Skeletal muscle tissue (tissue), 4 donors: ENCODE measurements around the gene TNFAIP6. TPM values are rescaled to one million over a fixed set of nuclear protein-coding genes. Genes with fewer than 3 reads are reported as not detected.
"Not testable (repeated sequence)": the region's sequence is repeated elsewhere in the genome, so short reads cannot be mapped to it uniquely, and the experiment has no call there.

Experiments
- H3K27ac ChIP-seq: one replicate; pipeline ENCODE4 v1.7.0; 2013; ENCODE audit warnings: mild to moderate bottlenecking, low read depth, low read length, inconsistent platforms
- H3K27me3 ChIP-seq, 3 donors: one replicate each; pipeline ENCODE4 v1.7.0; 2013; ENCODE audit warnings: low read length in 3 of 3; ENCODE audit not compliant: control insufficient read depth in 3 of 3, insufficient read depth in 3 of 3
- H3K36me3 ChIP-seq, 3 donors: one replicate each; pipeline ENCODE4 v1.7.0; 2013; ENCODE audit warnings: low read length in 3 of 3; ENCODE audit not compliant: control insufficient read depth in 3 of 3, insufficient read depth in 3 of 3
- H3K4me1 ChIP-seq, 3 donors: one replicate each; pipeline ENCODE4 v1.7.0; 2013; ENCODE audit warnings: low read length in 3 of 3, mild to moderate bottlenecking in 3 of 3; ENCODE audit not compliant: control insufficient read depth in 3 of 3, insufficient read depth in 3 of 3
- H3K4me3 ChIP-seq, 3 donors: one replicate each; pipeline ENCODE4 v1.7.0; 2013; ENCODE audit warnings: low read length in 3 of 3
- H3K9ac ChIP-seq, 3 donors: one replicate each; pipeline ENCODE4 v1.7.0; 2013; ENCODE audit warnings: low read length in 3 of 3, mild to moderate bottlenecking in 3 of 3, moderate library complexity in 2 of 3, low read depth in 1 of 3
- H3K9me3 ChIP-seq, 3 donors: one replicate each; pipeline ENCODE4 v1.7.0; 2013; ENCODE audit warnings: low read length in 3 of 3; ENCODE audit not compliant: control insufficient read depth in 3 of 3
- total RNA-seq: library from RNA; depleted of rRNA; stranded (reverse); fragments of >200 nt; gene quantifications from one replicate; pipeline ENCODE4 v1.2.3, GENCODE V29; 2014
- donor health status: Osteomylitis.

The TNFAIP6 gene
- 13.0 TPM for total RNA-seq

DNA sequence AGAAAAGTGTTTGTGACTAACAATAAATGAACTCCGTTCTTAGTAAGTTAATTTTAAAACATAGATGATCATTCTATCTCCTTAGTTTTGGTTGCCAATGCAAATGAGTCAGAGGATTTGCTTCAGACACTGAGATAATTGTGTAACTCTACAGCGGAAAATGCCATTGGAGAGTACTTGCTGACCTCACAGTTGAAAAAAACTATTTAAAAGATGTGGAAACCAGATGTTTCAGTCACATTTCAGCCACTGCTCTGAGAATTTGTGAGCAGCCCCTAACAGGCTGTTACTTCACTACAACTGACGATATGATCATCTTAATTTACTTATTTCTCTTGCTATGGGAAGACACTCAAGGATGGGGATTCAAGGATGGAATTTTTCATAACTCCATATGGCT, at the start of gene TNFAIP6:
Gene TNFAIP6, plus strand, starts transcription at position 234 of the 400 bp plus-strand sequence. Its CDS starts 75 bp downstream, at position 309.
- no peaks in the 10 kb centered on the region for H3K36me3 ChIP-seq
- H3K27me3 ChIP-seq: no peaks in the 10 kb centered on the region
- no peaks in the 10 kb centered on the region for H3K4me1 ChIP-seq
- H3K9me3 ChIP-seq: no peaks in the 10 kb centered on the region
- H3K4me3 ChIP-seq: no peak within 1 kb of the TSS
- no peak within 1 kb of the TSS for H3K27ac ChIP-seq
- no peak within 1 kb of the TSS for H3K9ac ChIP-seq

GRCh38 chr2:151310313-151310712, 47.1 kb upstream of the TNFAIP6 start:
- not testable (repeated sequence) for H3K9ac ChIP-seq, H3K27me3 ChIP-seq, H3K27ac ChIP-seq, H3K4me1 ChIP-seq, H3K9me3 ChIP-seq, H3K36me3 ChIP-seq, H3K4me3 ChIP-seq

GRCh38 chr2:151312440-151312839, 45.0 kb upstream of the TNFAIP6 start:
- H3K27me3 ChIP-seq, H3K9me3 ChIP-seq, H3K36me3 ChIP-seq, H3K27ac ChIP-seq, H3K9ac ChIP-seq, H3K4me3 ChIP-seq: not testable (repeated sequence)
- H3K4me1 ChIP-seq: peaks cover 4 to 10% (median 9%) of the 10 kb centered on the region in 3 donors

DNA sequence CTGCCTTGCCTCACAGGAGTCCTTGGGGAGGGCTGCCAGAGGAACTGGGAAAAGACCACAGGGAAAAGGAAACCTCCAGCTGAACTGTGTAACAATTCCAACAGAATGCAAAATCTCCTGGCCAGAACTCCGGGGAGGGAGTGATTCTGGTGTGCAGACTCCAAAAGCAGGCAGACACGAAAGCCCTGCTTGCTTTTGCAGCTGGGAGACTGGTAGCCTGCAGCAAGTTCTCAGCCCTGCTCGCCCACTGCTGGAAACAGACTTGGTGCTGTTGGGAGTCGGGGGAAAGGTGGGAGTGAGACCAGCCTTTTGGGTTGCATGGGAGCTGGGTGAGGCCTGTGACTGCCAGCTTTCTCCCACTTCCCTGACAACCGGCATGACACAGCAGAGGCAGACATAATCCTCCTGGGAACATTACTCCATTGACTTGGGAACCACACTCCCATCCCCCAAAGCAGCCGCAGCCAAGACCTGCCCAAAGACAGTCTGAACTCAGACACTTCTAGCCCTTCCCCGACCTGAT, 42.0 kb upstream of the TNFAIP6 start:
- Histone ChIP-seq H3K4me1 (peaks cover 4 to 10% (median 9%) of the 10 kb centered on the region in 3 donors), H3K27ac (no peak overlapping the region), H3K9ac (peak overlapping the region in 1 of 3 donors; percentile 11), H3K27me3 (no peaks in the 10 kb centered on the region), H3K4me3 (peak overlapping the region in 2 of 3 donors; percentile 41 to 45), H3K36me3 (no peaks in the 10 kb centered on the region), H3K9me3 (no peaks in the 10 kb centered on the region)

DNA sequence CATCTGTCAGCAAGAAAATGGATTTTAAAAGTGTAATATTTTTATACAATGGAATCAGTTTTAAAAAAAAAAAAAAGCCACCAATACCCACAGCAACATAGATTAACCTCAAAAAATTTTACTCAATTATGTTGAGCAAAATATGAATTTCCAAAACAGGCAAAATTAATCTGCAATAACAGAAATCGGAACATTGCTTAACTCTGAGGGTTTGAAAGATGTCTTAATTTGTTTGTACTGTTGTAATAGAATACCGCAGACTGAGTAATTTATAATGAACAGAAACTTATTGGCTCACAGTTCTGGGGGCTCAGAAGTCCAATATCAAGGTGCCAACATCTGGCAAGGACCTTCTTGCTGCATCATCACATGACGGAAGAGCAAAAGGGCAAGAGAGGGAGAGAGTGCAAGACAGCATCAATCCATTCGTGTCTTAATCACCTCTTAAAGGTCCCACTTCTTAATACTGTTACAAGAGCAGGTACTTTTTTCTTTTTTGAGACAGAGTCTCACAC, 31.8 kb upstream of the TNFAIP6 start:
- no peaks in the 10 kb centered on the region for H3K4me1 ChIP-seq
- no peaks in the 10 kb centered on the region for H3K36me3 ChIP-seq
- H3K9me3 ChIP-seq: no peaks in the 10 kb centered on the region
- H3K4me3 ChIP-seq: no peak overlapping the region
- no peak overlapping the region for H3K9ac ChIP-seq
- no peak overlapping the region for H3K27ac ChIP-seq
- H3K27me3 ChIP-seq: no peaks in the 10 kb centered on the region

DNA sequence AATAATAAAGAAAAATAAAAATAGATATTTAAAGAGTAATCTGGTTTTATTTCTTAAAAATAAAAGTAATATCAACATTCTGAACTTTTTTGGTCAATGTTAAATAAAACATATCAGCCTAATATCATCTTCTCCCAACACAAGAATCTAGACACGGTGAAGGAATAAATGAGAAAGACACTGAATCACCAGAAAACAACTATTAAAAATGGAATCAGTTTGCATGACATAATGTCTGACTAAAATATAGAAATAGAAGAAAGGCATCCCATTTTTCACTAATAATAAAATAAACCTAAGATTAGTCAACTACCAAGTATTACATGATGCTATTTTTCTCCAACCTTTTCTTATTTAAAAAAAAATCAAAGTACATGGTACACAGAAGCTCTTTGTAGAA, 30.8 kb upstream of the TNFAIP6 start:
- no peaks in the 10 kb centered on the region for H3K27me3 ChIP-seq
- H3K4me3 ChIP-seq: no peak overlapping the region
- no peak overlapping the region for H3K9ac ChIP-seq
- no peaks in the 10 kb centered on the region for H3K36me3 ChIP-seq
- no peaks in the 10 kb centered on the region for H3K9me3 ChIP-seq
- H3K27ac ChIP-seq: no peak overlapping the region
- no peaks in the 10 kb centered on the region for H3K4me1 ChIP-seq

- no peak overlapping the region for H3K4me3 ChIP-seq
- no peaks in the 10 kb centered on the region for H3K36me3 ChIP-seq
- no peaks in the 10 kb centered on the region for H3K27me3 ChIP-seq
- no peak overlapping the region for H3K27ac ChIP-seq
- no peaks in the 10 kb centered on the region for H3K9me3 ChIP-seq
- H3K9ac ChIP-seq: no peak overlapping the region
- no peaks in the 10 kb centered on the region for H3K4me1 ChIP-seq
These were observed 27.4 kb upstream of the TNFAIP6 start for GRCh38 chr2:151329998-151330397.

- no peak overlapping the region for H3K27ac ChIP-seq
- no peaks in the 10 kb centered on the region for H3K9me3 ChIP-seq
- no peaks in the 10 kb centered on the region for H3K4me1 ChIP-seq
- no peaks in the 10 kb centered on the region for H3K36me3 ChIP-seq
- no peaks in the 10 kb centered on the region for H3K27me3 ChIP-seq
- no peak overlapping the region for H3K9ac ChIP-seq
- H3K4me3 ChIP-seq: no peak overlapping the region
These were observed 24.3 kb upstream of the TNFAIP6 start for GRCh38 chr2:151333083-151333482.

GRCh38 chr2:151334082-151334815, 23.1 kb upstream of the TNFAIP6 start:
- H3K9me3 ChIP-seq: no peaks in the 10 kb centered on the region
- no peak overlapping the region for H3K4me3 ChIP-seq
- H3K27ac ChIP-seq: no peak overlapping the region
- H3K4me1 ChIP-seq: no peaks in the 10 kb centered on the region
- no peaks in the 10 kb centered on the region for H3K36me3 ChIP-seq
- no peaks in the 10 kb centered on the region for H3K27me3 ChIP-seq
- H3K9ac ChIP-seq: no peak overlapping the region

- no peaks in the 10 kb centered on the region for H3K27me3 ChIP-seq
- no peaks in the 10 kb centered on the region for H3K9me3 ChIP-seq
- H3K4me1 ChIP-seq: no peaks in the 10 kb centered on the region
- H3K4me3 ChIP-seq: no peak overlapping the region
- H3K27ac ChIP-seq: no peak overlapping the region
- no peak overlapping the region for H3K9ac ChIP-seq
- no peaks in the 10 kb centered on the region for H3K36me3 ChIP-seq
These were observed 20.5 kb upstream of the TNFAIP6 start for GRCh38 chr2:151336863-151337371.
